C4-2B (cell line): ENCODE data around the gene SMYD2.

ENCODE experiments used
- H3K27ac ChIP-seq: fragments of 450-650 bp; 2 replicates; pipeline ENCODE4 v1.5.1; 2017
- CTCF ChIP-seq: fragments of 450-650 bp; conservative IDR thresholded peaks from 2 replicates; pipeline ENCODE4 v1.5.1; 2017; ENCODE audit warnings: mild to moderate bottlenecking
- ZFX ChIP-seq: fragments of 450-650 bp; IDR thresholded peaks from 2 replicates; pipeline ENCODE4 v1.6.1; 2017

Gene SMYD2

GRCh38 chr1:214287884-214288283 lies 6.9 kb downstream of the SMYD2 start:
- TF ChIP-seq ZFX (no peak), CTCF (no peak)
- H3K27ac ChIP-seq: no peak overlapping the region

DNA sequence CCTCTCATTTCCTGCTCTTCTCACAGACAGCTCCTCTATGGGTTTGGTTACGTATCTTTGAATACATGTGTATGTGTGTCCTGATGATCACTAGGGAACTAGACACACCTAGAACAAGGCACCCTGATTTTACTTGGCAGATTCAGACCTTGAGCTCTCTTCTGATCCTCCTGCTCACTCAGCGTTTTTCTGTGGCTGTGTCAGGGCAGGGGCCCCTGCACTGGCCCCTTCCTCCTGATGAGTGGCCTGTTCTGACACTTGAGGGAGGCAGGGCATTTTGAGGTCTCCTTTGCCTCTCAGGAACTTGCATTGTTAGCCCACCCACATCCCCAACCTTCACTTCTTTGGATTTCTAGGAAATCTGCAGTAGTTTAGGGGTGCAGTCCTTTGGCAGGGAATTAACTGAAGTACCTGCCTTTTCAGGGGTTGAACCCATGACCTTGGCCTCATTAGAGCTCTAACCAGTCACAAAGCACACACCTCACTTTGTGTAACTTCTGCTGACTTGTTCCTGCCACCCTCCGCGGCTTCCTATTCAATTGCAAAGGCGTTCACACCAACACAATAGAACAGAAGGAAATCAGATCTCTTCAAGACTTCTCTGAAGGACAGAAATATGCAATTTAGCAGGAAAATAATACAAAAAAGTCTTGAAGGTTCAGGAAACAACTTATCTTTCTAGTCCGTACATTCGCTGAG lies 8.8 kb downstream of the SMYD2 start:
- no peak overlapping the region for H3K27ac ChIP-seq
- TF ChIP-seq CTCF (no peak), ZFX (no peak)

- no peak overlapping the region for H3K27ac ChIP-seq
- TF ChIP-seq CTCF: no peak
- TF ChIP-seq ZFX: no peak
Measured at GRCh38 chr1:214290424-214291037, 9.6 kb downstream of the SMYD2 start.

- no peak for TF ChIP-seq CTCF
- no peak for TF ChIP-seq ZFX
- no peak overlapping the region for H3K27ac ChIP-seq
Measured at GRCh38 chr1:214292322-214292721, 11.4 kb downstream of the SMYD2 start.

DNA sequence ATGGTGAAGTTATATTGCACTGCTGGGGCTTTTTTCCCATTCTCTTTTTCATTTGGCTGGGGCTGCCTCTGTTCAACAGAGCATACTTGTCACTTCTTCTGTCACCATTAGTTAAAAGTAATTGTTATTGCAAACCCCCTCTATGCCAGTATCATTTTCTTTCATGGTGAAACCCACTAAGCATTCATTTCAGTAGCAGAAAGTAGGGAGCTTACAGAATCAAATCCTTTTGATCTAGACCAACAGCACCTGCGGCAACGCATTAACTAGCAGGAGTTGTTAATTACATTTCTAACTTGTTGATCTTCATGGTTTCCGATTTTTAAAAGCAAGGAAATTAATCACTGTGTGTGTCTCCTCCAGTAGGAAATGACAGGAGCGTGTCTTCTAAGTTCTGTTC lies 15.0 kb downstream of the SMYD2 start:
- no peak for TF ChIP-seq ZFX
- no peak for TF ChIP-seq CTCF
- H3K27ac ChIP-seq: no peak overlapping the region

GRCh38 chr1:214296860-214297745 lies 16.1 kb downstream of the SMYD2 start:
- TF ChIP-seq CTCF (no peak), ZFX (no peak)
- no peak overlapping the region for H3K27ac ChIP-seq
